Epithelial cell of umbilical artery (primary cell): ENCODE data around the gene RUFY4. TPM values are rescaled to one million over a fixed set of nuclear protein-coding genes. Genes with fewer than 3 reads are reported as not detected.

Experiments
- total RNA-seq: library from RNA; depleted of rRNA; stranded (reverse); fragments of >200 nt; gene quantifications from 2 replicates; pipeline ENCODE4 v1.2.3, GENCODE V29; 2014

Gene RUFY4
- not detected in 2 replicates for total RNA-seq

GRCh38 chr2:218068721-218069334, at the start of gene RUFY4:
Gene RUFY4, plus strand, starts transcription at chr2:218069253. Its CDS starts 1,353 bp downstream, at chr2:218070606.

GRCh38 chr2:218125626-218126080, 56.6 kb downstream of the RUFY4 start, which contains the start of gene CXCR2:
Gene CXCR2, plus strand, starts transcription at chr2:218126028. Its CDS starts 8,774 bp downstream, at chr2:218134802.

Other genes with a start within 250 kb of the RUFY4 start
- gene TNS1, start 66.3 kb upstream of the RUFY4 start, total RNA-seq, result 9.1 and 19.8 TPM in 2 replicates
- gene CXCR2, start 56.8 kb downstream of the RUFY4 start, total RNA-seq, result not detected in 2 replicates
- gene CXCR1, start 97.7 kb downstream of the RUFY4 start, total RNA-seq, result not detected in 2 replicates
- gene ARPC2, start 147.9 kb downstream of the RUFY4 start, total RNA-seq, result 454 and 509 TPM in 2 replicates
- gene GPBAR1, start 191.8 kb downstream of the RUFY4 start, total RNA-seq, result 0.15 TPM in 1 of 2 replicates, not detected in the other
- 148 and 151 TPM in 2 replicates for gene AAMP, start 200.9 kb downstream of the RUFY4 start, total RNA-seq
- 20.8 and 22.1 TPM in 2 replicates for gene PNKD, start 201.3 kb downstream of the RUFY4 start, total RNA-seq
- gene TMBIM1, start 223.2 kb downstream of the RUFY4 start, total RNA-seq, result 96.1 and 112 TPM in 2 replicates